ENCODE data around the gene RALGAPA2.

Gene RALGAPA2
- long read RNA-seq, partial matches to known transcripts: 20 of 51 reads
- long read RNA-seq, other reads (novel, unspliced or antisense): 31 of 51 reads

DNA sequence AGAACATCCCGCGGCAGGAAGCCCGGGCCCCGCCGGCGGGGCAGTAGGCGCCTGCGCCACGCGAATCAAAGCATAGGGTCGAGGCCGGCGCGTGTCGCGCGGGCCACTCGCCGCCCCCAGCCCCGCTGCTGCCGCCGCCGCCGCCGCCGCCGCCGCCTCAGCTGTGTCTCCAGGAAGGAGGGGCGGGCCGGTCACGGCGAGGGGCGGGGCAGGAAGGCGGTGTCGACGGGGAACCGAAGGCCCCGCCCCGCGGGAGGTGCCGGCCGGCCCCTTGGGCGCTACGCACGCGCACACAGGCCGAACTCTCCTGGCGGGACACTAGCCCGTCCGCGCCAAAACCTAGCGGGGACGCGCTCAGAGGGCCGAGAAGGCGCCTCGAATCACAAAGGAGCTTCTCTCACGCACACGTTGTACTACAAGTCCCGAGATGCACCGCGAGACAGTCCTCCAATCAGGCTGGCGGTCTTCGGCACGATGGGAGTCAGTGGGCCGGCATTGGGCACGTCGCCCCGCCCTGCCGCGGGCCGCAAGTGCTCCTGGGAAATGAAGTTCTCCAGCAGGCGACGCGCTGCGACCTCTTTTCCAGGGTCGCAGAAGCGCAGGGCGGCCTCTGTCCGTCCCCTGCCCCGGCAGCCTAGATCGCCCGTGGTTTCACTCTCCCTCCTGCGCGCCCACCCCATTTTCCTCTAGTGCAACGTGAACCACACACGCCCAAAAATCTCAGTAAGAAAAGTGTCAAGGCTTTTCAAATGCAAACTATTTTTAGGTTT lies at the start of gene RALGAPA2:
RALGAPA2 (minus strand) TSS at position 171 of the 770 bp plus-strand sequence; CDS start at position 7, 164 bp downstream.
- DNase-seq (ENCODE audit: low read depth in 1 of 2, low spot score in 1 of 2): peak; percentile 97 to 99
- no peak for TF ChIP-seq POLR2AphosphoS5 (IDR thresholded peaks at IDR 0.05; ENCODE audit: low read depth)
- TF ChIP-seq, protein P1, sequence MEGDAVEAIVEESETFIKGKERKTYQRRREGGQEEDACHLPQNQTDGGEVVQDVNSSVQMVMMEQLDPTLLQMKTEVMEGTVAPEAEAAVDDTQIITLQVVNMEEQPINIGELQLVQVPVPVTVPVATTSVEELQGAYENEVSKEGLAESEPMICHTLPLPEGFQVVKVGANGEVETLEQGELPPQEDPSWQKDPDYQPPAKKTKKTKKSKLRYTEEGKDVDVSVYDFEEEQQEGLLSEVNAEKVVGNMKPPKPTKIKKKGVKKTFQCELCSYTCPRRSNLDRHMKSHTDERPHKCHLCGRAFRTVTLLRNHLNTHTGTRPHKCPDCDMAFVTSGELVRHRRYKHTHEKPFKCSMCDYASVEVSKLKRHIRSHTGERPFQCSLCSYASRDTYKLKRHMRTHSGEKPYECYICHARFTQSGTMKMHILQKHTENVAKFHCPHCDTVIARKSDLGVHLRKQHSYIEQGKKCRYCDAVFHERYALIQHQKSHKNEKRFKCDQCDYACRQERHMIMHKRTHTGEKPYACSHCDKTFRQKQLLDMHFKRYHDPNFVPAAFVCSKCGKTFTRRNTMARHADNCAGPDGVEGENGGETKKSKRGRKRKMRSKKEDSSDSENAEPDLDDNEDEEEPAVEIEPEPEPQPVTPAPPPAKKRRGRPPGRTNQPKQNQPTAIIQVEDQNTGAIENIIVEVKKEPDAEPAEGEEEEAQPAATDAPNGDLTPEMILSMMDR (IDR thresholded peaks at IDR 0.05; ENCODE audit: insufficient read depth, low read length): no peak
- no peak for TF ChIP-seq GABPA (IDR thresholded peaks at IDR 0.05; ENCODE audit: low read depth)
- no peak for TF ChIP-seq SPI1 (IDR thresholded peaks at IDR 0.05; ENCODE audit: borderline replicate concordance, low read depth)
- TF ChIP-seq, protein P2, sequence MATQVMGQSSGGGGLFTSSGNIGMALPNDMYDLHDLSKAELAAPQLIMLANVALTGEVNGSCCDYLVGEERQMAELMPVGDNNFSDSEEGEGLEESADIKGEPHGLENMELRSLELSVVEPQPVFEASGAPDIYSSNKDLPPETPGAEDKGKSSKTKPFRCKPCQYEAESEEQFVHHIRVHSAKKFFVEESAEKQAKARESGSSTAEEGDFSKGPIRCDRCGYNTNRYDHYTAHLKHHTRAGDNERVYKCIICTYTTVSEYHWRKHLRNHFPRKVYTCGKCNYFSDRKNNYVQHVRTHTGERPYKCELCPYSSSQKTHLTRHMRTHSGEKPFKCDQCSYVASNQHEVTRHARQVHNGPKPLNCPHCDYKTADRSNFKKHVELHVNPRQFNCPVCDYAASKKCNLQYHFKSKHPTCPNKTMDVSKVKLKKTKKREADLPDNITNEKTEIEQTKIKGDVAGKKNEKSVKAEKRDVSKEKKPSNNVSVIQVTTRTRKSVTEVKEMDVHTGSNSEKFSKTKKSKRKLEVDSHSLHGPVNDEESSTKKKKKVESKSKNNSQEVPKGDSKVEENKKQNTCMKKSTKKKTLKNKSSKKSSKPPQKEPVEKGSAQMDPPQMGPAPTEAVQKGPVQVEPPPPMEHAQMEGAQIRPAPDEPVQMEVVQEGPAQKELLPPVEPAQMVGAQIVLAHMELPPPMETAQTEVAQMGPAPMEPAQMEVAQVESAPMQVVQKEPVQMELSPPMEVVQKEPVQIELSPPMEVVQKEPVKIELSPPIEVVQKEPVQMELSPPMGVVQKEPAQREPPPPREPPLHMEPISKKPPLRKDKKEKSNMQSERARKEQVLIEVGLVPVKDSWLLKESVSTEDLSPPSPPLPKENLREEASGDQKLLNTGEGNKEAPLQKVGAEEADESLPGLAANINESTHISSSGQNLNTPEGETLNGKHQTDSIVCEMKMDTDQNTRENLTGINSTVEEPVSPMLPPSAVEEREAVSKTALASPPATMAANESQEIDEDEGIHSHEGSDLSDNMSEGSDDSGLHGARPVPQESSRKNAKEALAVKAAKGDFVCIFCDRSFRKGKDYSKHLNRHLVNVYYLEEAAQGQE (IDR thresholded peaks at IDR 0.05; ENCODE audit: insufficient replicate concordance, low read depth): no peak
- Histone ChIP-seq H3K4me3 (replicated peaks; ENCODE audit: insufficient read depth, low read length) (peak within 1 kb of the TSS; percentile 98), H3K27me3 (ENCODE audit: insufficient read depth, poor library complexity, severe bottlenecking) (no peaks in the 10 kb centered on the region), H3K27ac (replicated peaks) (peak within 1 kb of the TSS; percentile 83)

DNA sequence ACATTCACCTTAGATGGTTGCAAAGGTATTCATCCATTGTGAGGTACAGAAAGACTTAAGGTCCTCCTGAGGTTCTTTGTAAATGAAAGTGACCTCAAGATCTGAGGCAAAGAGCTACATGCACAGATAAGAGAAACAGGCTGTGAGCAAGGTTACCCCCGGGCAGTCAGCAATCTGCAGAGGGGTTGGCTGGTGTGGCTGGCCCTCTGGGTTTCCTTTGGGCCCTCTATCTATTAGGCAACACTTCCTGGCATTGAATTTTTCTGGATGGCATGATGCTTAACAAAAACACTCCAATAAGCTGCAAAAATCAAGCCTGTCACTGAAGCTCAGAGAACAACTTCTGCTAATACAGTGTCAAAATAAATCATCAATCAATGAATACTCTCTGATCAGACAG lies 48.9 kb upstream of the RALGAPA2 start:
- TF ChIP-seq POLR2AphosphoS5 (IDR thresholded peaks at IDR 0.05; ENCODE audit: low read depth) (no peak), SPI1 (IDR thresholded peaks at IDR 0.05; ENCODE audit: borderline replicate concordance, low read depth) (no peak), GABPA (IDR thresholded peaks at IDR 0.05; ENCODE audit: low read depth) (no peak)
- TF ChIP-seq, protein P2 (IDR thresholded peaks at IDR 0.05; ENCODE audit: insufficient replicate concordance, low read depth): no peak
- TF ChIP-seq, protein P1 (IDR thresholded peaks at IDR 0.05; ENCODE audit: insufficient read depth, low read length): no peak

DNA sequence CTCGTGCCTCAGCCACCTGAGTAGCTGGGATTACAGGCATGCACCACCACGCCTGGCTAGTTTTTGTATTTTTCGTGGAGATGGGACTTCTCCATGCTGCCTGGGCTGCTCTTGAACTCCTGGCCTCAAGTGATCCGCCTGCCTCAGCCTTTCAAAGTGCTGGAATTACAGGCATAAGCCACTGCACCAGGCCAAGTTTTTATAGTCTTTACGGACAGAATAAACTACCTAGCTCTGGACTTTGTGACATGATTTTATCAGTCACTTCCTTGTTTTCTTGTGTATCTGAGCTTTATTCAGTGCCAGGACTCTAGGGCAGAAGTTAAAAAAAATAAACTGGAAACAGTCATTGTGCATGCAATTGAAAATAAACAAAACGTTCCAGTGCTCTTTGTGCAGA lies 46.7 kb upstream of the RALGAPA2 start:
- 0 out of 2 replicates have a peak overlapping the region, but pooled peaks have one; percentile 20 for H3K27ac ChIP-seq (replicated peaks)
- peak; percentile 72; the same call in 1 of the 2 replicates for TF ChIP-seq SPI1 (IDR thresholded peaks at IDR 0.05; ENCODE audit: borderline replicate concordance, low read depth)
- TF ChIP-seq GABPA (IDR thresholded peaks at IDR 0.05; ENCODE audit: low read depth): no peak
- no peak overlapping the region for H3K4me3 ChIP-seq (replicated peaks; ENCODE audit: insufficient read depth, low read length)
- no peak for DNase-seq (ENCODE audit: low read depth in 1 of 2, low spot score in 1 of 2)
- H3K27me3 ChIP-seq (ENCODE audit: insufficient read depth, poor library complexity, severe bottlenecking): no peaks in the 10 kb centered on the region

More for the DNA sequence above, 48.9 kb upstream of the RALGAPA2 start:
- Histone ChIP-seq H3K27me3 (ENCODE audit: insufficient read depth, poor library complexity, severe bottlenecking) (no peaks in the 10 kb centered on the region), H3K4me3 (replicated peaks; ENCODE audit: insufficient read depth, low read length) (no peak overlapping the region), H3K27ac (replicated peaks) (peak overlapping the region; percentile 16; the same call in 1 of the 2 replicates)
- DNase-seq (ENCODE audit: low read depth in 1 of 2, low spot score in 1 of 2): peak in 1 of 2 experiments; percentile 49

DNA sequence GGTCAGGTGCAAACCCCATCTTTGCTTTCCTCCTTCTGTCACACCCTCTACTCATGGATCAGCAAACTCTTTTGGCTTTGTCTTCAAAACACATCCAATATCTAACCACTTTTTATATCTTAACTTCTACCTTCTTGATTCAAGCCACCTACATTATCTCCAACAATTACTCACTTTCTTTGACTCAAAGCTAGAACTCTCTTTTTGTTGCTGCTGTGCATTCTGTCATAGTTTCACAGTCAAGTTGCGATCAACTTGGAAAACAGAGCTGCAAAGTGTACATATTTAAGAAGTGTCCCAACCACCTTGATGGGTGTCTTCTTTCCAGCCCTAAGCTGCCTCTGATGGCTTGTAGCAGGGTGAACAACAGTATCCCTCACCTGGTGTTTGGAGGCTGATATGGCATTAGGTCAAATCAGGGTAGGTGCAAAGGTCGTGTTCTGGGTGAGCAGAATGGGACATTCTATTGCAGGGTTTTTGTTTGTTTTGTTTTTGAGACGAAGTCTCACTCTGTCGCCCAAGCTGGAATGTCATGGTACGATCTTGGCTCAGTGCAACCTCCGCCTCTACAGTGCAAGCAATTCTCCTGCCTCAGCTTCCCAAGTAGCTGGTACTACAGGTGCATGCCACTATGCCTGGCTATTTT lies 43.4 kb upstream of the RALGAPA2 start:
- Histone ChIP-seq H3K27me3 (ENCODE audit: insufficient read depth, poor library complexity, severe bottlenecking) (no peaks in the 10 kb centered on the region), H3K27ac (replicated peaks) (no peak overlapping the region; the same call in 1 of the 2 replicates), H3K4me3 (replicated peaks; ENCODE audit: insufficient read depth, low read length) (no peak overlapping the region)
- TF ChIP-seq, protein P1 (IDR thresholded peaks at IDR 0.05; ENCODE audit: insufficient read depth, low read length): no peak
- TF ChIP-seq SPI1 (IDR thresholded peaks at IDR 0.05; ENCODE audit: borderline replicate concordance, low read depth) (no peak), POLR2AphosphoS5 (IDR thresholded peaks at IDR 0.05; ENCODE audit: low read depth) (no peak), GABPA (IDR thresholded peaks at IDR 0.05; ENCODE audit: low read depth) (no peak)
- TF ChIP-seq, protein P2 (IDR thresholded peaks at IDR 0.05; ENCODE audit: insufficient replicate concordance, low read depth): no peak
- no peak for DNase-seq (ENCODE audit: low read depth in 1 of 2, low spot score in 1 of 2)

Measured in HL-60 (cell line).